Tibial nerve (tissue), 4 donors: ENCODE measurements around the gene CORIN. TPM values are rescaled to one million over a fixed set of nuclear protein-coding genes. Genes with fewer than 3 reads are reported as not detected.

Experiments used
- DNase-seq, 2 donors: peaks; one replicate each; pipeline ENCODE4 v3.0.0-alpha.2; 2019; ENCODE audit warnings: low spot score in 2 of 2
- H3K27ac ChIP-seq, 4 donors: fragments of 200-600 bp; sonication (generic) in 3 of 4; one replicate each; pipeline ENCODE4 v1.5.1; 2017 to 2019; ENCODE audit warnings: mild to moderate bottlenecking in 1 of 4
- H3K27me3 ChIP-seq, 2 donors: fragments of 200-600 bp; sonication (generic) in 1 of 2; one replicate each; pipeline versions ENCODE4 v1.5.1 to v1.6.0; 2017 to 2019
- H3K36me3 ChIP-seq, 3 donors: fragments of 200-600 bp; sonication (generic); one replicate each; pipeline ENCODE4 v1.5.1; 2018 to 2019
- H3K4me1 ChIP-seq, 4 donors: fragments of 200-600 bp; sonication (generic) in 3 of 4; one replicate each; pipeline ENCODE4 v1.5.1; 2017 to 2019
- H3K4me3 ChIP-seq, 4 donors: fragments of 200-600 bp; sonication (generic) in 3 of 4; one replicate each; pipeline ENCODE4 v1.5.1; 2017 to 2019; ENCODE audit warnings: mild to moderate bottlenecking in 1 of 4, moderate library complexity in 1 of 4
- H3K9me3 ChIP-seq, 4 donors: fragments of 200-600 bp; sonication (generic) in 3 of 4; one replicate each; pipeline ENCODE4 v1.5.1; 2017 to 2019
- EP300 ChIP-seq, 2 donors: sonication (generic); formaldehyde crosslinking; IDR thresholded peaks; one replicate each; pipeline ENCODE4 v1.6.1; 2017; ENCODE audit warnings: antibody characterized with exemption in 2 of 2, mild to moderate bottlenecking in 1 of 2
- POLR2A ChIP-seq, 2 donors: fragments of 450-650 bp; IDR thresholded peaks; one replicate each; pipeline ENCODE4 v1.6.1; 2017; ENCODE audit warnings: antibody characterized with exemption in 2 of 2, mild to moderate bottlenecking in 2 of 2, moderate library complexity in 2 of 2
- WGBS, 2 donors: methylation state at CpG; one replicate each; pipeline ENCODE4 v1.1.5; 2018; 5-methylcytosine and 5-hydroxymethylcytosine counted together
- total RNA-seq, 4 donors: library from RNA; depleted of rRNA; stranded (reverse); fragments of >200 nt; gene quantifications; one replicate each; pipeline ENCODE4 v1.1.0, GENCODE V29; 2016
- TF ChIP-seq, protein P1 (sequence below), 5 experiments: fragments of 200-600 bp in 3 of 5; fragments of 450-650 bp in 2 of 5; sonication (generic) in 3 of 5; IDR thresholded peaks; one replicate each; pipeline ENCODE4 v1.5.1; 2016 to 2019; ENCODE audit warnings: antibody characterized with exemption in 5 of 5, mild to moderate bottlenecking in 3 of 5, moderate library complexity in 2 of 5

Gene CORIN
- total RNA-seq, 4 donors from 2014 or later, result 0.22 to 0.42 TPM; not detected in 2

DNA sequence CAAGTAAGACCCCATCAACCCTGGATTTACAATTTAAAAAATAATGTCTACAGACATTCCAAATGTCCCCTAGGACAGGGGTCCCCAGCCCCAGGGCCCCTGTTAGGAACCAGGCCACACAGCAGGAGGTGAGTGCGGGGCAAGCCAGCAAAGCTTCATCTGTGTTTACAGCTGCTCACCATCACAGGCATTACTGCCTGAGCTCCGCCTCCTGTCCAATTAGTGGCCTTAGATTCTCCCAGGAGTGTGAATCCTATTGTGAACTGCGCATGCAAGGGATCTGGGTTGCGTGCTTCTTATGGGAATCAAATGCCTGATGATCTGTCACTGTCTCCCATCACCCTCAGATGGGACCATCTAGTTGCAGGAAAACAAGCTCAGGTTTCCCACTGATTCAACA lies 206.7 kb downstream of the CORIN start:
- 83% methylated on average over 4 of the region's 4 CpGs for WGBS, 2 donors
- no peak for DNase-seq
- TF ChIP-seq, protein P1, sequence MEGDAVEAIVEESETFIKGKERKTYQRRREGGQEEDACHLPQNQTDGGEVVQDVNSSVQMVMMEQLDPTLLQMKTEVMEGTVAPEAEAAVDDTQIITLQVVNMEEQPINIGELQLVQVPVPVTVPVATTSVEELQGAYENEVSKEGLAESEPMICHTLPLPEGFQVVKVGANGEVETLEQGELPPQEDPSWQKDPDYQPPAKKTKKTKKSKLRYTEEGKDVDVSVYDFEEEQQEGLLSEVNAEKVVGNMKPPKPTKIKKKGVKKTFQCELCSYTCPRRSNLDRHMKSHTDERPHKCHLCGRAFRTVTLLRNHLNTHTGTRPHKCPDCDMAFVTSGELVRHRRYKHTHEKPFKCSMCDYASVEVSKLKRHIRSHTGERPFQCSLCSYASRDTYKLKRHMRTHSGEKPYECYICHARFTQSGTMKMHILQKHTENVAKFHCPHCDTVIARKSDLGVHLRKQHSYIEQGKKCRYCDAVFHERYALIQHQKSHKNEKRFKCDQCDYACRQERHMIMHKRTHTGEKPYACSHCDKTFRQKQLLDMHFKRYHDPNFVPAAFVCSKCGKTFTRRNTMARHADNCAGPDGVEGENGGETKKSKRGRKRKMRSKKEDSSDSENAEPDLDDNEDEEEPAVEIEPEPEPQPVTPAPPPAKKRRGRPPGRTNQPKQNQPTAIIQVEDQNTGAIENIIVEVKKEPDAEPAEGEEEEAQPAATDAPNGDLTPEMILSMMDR (IDR thresholded peaks at IDR 0.05), result no peak
- TF ChIP-seq POLR2A (IDR thresholded peaks at IDR 0.05) (no peak), EP300 (IDR thresholded peaks at IDR 0.05) (no peak)
- Histone ChIP-seq H3K27ac (no peak overlapping the region), H3K27me3 (no peaks in the 10 kb centered on the region), H3K9me3 (no peaks in the 10 kb centered on the region), H3K36me3 (no peaks in the 10 kb centered on the region), H3K4me1 (no peaks in the 10 kb centered on the region), H3K4me3 (no peak overlapping the region)

DNA sequence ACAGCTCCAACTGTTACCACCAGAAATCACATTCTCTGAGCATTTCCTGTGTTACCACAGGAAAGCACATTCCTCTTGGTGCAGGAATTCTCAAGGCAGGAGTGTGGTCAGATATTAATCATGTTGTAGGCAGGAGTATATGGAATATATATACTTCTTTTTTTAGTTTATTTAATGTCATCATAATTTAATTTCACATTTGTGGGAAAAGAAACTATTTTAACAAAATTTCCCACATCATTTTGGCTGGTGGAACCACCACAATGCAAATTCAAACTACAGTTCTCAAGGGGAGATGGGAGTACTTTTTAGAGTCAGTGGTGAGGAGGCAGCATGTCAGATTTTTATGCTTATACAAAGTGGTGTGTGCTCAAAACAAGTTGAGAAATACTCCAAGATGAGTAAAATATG lies 213.8 kb downstream of the CORIN start:
- DNase-seq, result no peak
- Histone ChIP-seq H3K4me3 (no peak overlapping the region), H3K27me3 (no peaks in the 10 kb centered on the region), H3K27ac (no peak overlapping the region), H3K9me3 (no peaks in the 10 kb centered on the region), H3K4me1 (no peaks in the 10 kb centered on the region), H3K36me3 (peaks cover 0 to 3% (median 0%) of the 10 kb centered on the region in 3 donors)
- TF ChIP-seq POLR2A (IDR thresholded peaks at IDR 0.05), result no peak
- TF ChIP-seq EP300 (IDR thresholded peaks at IDR 0.05), result no peak
- TF ChIP-seq, protein P1 (IDR thresholded peaks at IDR 0.05), result no peak

DNA sequence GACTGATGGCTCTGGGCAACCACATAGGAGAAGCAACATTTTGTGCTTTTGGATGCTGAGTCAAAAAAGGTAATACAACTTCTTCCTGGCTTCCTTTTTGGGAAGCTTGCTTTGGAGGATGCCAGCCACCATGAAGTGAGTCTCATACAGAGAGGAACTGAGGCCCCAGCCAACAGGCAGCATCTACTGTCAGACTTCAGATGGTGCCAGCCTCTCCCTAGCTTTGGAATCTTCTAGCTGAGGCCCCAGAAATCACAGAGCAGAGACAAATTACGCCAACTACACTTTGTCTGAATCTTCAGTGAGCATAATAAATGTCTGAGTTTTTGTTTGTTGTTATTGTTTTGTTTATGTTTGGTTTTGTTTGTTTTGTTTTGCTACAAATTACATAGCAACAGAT lies 216.7 kb downstream of the CORIN start:
- Histone ChIP-seq H3K27me3 (no peaks in the 10 kb centered on the region), H3K4me1 (no peaks in the 10 kb centered on the region), H3K36me3 (peaks cover 0 to 3% (median 0%) of the 10 kb centered on the region in 3 donors), H3K9me3 (no peaks in the 10 kb centered on the region), H3K4me3 (no peak overlapping the region), H3K27ac (no peak overlapping the region)
- no peak for DNase-seq
- TF ChIP-seq POLR2A (IDR thresholded peaks at IDR 0.05), result no peak
- no peak for TF ChIP-seq EP300 (IDR thresholded peaks at IDR 0.05)
- TF ChIP-seq, protein P1 (IDR thresholded peaks at IDR 0.05), result no peak
- WGBS, 2 donors, result 100% methylated on average over 1 of the region's 1 CpG

DNA sequence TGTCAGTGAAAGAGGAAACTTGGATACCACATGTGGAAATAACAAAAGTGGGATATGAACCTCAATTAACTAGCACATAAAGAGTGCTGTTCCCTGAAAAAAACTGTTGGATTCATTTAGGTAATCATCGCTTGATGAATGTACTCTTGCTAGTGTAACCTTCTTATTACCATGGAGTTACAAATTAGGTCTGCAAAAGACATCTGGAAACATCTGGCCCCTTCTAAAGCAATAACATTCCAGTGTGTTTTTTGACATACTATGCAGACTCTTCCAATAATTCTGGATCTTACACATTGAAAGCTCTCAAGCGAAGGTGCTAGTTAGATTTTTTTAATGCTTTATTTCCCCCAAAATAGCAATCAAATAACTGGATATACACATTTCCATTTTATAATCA lies 218.2 kb downstream of the CORIN start:
- H3K9me3 ChIP-seq, result no peaks in the 10 kb centered on the region
- TF ChIP-seq, protein P1 (IDR thresholded peaks at IDR 0.05), result no peak
- TF ChIP-seq POLR2A (IDR thresholded peaks at IDR 0.05) (no peak), EP300 (IDR thresholded peaks at IDR 0.05) (no peak)
- WGBS, 2 donors, result 69 to 73% methylated on average over 2 of the region's 2 CpGs
- H3K27me3 ChIP-seq, result no peaks in the 10 kb centered on the region
- DNase-seq, result no peak
- no peak overlapping the region for H3K4me3 ChIP-seq
- H3K36me3 ChIP-seq, result peaks cover 0 to 3% (median 0%) of the 10 kb centered on the region in 3 donors
- H3K27ac ChIP-seq, result no peak overlapping the region
- no peaks in the 10 kb centered on the region for H3K4me1 ChIP-seq

DNA sequence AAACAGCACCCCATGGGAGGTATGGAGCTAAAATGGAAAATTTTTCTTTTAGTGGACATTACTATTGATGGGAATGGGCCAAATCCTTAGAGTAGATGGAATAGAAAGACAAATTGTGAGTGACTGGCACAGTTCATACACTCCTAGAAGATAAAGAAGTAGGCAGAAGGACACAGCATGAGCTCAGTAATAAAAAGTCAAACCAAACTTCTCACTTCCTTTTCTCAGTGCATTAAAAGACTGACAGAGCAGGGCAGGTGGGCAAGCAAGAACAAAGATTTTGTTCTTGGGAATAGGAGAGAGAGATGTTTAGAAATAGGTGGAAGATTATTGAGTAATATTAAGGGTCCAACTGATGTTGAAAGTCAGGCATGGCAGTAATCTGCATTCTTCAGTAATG lies 220.3 kb downstream of the CORIN start:
- Histone ChIP-seq H3K9me3 (no peaks in the 10 kb centered on the region), H3K27ac (no peak overlapping the region), H3K36me3 (peaks cover 0 to 7% (median 0%) of the 10 kb centered on the region in 3 donors), H3K4me3 (no peak overlapping the region), H3K27me3 (no peaks in the 10 kb centered on the region), H3K4me1 (no peaks in the 10 kb centered on the region)
- no peak for DNase-seq
- TF ChIP-seq, protein P1 (IDR thresholded peaks at IDR 0.05), result no peak
- TF ChIP-seq EP300 (IDR thresholded peaks at IDR 0.05), result no peak
- no peak for TF ChIP-seq POLR2A (IDR thresholded peaks at IDR 0.05)
